Measurements from ENCODE around the gene ZNF189.

DNA sequence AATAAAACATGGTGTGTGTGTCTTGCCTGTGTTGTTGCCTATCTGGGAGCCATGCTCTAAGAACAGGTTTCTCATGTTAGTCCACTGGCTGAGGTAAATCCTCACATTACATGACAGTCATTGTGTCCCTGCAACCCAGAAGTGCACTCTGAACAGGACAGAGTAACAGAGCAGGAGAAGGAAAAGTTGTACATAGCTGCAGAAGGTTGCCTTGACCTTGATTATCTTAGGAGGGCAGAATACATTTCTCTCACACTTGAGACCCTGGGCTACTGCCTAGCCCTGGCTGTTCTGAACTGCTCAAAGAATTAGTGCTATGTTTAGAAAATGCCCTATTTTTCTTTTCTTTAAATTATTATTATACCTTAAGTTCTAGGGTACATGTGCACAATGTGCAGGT lies 16.9 kb downstream of the ZNF189 start:
- no peak for TF ChIP-seq FOXM1 (IDR thresholded peaks at IDR 0.05; ENCODE audit: borderline replicate concordance)
- no peak for TF ChIP-seq SP1 (IDR thresholded peaks at IDR 0.05)
- no peak for TF ChIP-seq FOXK2 (IDR thresholded peaks at IDR 0.05)
- TF ChIP-seq PKNOX1 (IDR thresholded peaks at IDR 0.05): no peak
- no peak for TF ChIP-seq TARDBP (IDR thresholded peaks at IDR 0.05)
- TF ChIP-seq CTBP1 (IDR thresholded peaks at IDR 0.05; ENCODE audit: borderline replicate concordance): no peak
- TF ChIP-seq ELF4 (IDR thresholded peaks at IDR 0.05): no peak

All from HEK293T (cell line).